ENCODE measurements around the gene HOXA10.

HOXA10 gene

GRCh38 chr7:27154901-27155815 lies 19.0 kb downstream of the HOXA10 start:
- DNase-seq (ENCODE audit: low read depth): no peak

DNA sequence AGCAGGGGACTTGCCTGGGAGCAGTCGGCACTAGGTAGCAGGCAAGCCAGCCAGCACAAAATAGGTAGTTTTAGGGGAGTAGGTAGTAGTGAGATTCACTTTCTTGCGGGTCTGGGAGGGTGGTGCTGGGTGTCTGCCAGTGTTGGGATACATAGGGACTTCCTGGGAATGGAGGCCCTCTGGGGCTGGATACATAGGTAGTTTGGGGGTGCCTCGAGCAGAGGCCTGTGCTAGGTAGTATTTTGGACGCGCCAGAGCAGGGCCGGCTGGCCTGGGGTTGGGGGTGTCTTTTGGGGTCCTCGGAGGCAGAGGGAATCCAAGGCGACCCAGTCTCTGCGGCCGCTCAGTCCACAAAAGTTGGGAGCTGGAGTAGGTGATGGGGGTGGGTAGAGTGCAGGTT lies 19.8 kb downstream of the HOXA10 start:
- no peak for DNase-seq (ENCODE audit: low read depth)

GRCh38 chr7:27153526-27153925 lies 20.6 kb downstream of the HOXA10 start:
- no peak for DNase-seq (ENCODE audit: low read depth)

DNA sequence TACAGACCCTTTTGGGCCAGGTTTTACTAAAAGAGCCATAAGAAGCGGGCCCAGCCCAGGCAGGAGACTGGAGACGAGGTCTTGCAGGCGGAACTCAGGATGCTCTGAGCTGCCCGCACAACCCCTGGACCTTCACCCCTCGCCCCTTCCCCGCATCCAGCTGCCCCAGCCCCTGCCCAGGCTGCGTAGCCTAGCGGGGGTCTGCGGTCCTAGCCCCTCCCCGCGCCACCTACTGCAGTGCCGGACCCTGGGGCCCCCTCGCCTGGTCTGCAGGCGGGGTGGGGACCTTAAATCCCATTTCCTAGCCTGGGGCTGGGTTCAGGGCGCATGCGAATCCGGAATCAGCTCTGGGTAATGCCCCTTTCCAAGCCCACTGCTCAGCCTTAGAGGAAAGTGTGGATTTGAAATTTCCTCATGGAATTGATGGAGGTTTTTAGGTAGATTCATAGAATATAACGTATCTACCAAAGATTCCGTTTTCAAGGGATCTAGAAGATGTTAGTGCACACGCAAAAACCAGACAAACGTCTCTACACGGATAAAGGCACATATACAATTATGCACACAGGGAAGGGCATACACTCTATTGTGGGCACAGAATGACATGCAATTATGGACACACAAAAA lies 21.2 kb downstream of the HOXA10 start:
- no peak for DNase-seq (ENCODE audit: low read depth)

- no peak for DNase-seq (ENCODE audit: low read depth)
Observed at GRCh38 chr7:27151931-27152815, 21.9 kb downstream of the HOXA10 start, which contains the start of gene HOXA3. Gene HOXA3 (minus strand): TSS chr7:27152583. CDS start chr7:27110640, 41,943 bp downstream.

GRCh38 chr7:27151341-27151930 lies 22.7 kb downstream of the HOXA10 start:
- DNase-seq (ENCODE audit: low read depth): no peak

DNA sequence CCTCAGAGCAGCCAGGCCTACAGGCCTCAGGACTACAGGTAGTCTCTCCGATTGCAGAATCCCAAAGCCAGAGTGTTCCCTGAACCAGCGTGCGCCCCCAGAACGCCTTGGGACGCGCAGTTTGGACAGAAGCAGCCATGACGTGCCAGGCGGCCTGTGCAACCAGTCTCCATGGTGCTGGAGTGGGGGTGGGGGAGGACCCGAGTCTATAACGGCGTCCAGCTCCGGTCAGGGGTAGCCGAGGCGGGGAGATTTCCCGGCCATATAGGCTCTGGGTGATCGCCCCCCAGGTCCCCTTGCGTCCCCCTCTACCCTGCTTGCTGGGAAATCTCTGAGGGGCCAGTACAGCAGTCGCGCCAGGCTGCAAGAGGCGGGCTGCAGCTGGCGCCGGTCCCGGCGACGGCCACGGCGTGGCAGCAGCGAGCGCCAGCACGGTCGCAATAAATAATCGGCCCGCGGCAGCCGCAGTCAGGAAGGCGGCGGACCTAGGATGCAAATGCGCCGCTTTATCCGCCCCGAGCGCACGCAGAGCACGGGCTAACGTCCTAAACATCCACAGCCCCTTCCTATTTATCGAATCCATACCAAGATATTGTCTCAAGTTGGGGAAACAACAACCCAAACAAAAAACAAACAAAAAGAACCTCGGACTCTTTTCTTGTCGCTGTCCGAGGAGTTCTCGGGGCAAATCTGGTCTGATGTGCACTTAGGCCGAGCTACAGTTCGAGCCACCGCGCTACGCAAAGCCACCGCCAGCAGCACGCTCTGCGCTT lies 23.4 kb downstream of the HOXA10 start:
- no peak for DNase-seq (ENCODE audit: low read depth)

DNA sequence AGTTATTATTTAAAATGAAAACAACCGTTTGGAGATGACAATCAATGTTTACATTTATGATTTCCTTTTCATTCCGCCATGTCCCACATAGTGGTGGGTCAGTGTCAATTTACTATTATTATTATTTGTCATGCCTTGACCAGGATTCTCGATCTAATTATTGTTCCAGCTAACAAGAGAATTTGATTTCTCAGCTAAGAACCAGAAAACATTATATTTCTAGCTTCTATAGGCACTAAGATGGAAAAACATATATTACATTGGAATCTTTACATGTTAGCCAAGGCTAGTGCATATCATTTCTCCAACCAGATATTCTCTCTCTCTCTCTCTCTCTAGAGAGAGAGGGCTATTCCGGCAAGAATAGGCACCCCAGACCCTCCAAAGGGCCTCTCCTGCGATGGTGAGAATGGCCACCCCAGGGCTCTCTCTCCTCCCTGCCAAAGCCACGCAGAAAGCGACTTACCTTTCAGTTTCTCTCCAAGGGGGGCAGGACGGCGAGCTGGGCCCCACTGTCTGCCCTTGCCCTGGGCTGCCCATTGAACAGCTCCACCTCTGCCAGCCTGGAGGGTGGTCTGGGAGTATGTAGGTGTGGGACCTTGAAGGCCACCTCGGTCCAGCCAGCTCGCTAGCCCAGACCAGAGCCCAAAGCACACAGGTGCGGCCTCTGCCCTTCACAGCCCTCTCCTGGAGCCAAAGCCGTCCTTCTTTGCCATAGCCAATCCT lies 24.1 kb downstream of the HOXA10 start:
- DNase-seq (ENCODE audit: low read depth): no peak

GRCh38 chr7:27148756-27149641 lies 25.1 kb downstream of the HOXA10 start:
- no peak for DNase-seq (ENCODE audit: low read depth)

DNA sequence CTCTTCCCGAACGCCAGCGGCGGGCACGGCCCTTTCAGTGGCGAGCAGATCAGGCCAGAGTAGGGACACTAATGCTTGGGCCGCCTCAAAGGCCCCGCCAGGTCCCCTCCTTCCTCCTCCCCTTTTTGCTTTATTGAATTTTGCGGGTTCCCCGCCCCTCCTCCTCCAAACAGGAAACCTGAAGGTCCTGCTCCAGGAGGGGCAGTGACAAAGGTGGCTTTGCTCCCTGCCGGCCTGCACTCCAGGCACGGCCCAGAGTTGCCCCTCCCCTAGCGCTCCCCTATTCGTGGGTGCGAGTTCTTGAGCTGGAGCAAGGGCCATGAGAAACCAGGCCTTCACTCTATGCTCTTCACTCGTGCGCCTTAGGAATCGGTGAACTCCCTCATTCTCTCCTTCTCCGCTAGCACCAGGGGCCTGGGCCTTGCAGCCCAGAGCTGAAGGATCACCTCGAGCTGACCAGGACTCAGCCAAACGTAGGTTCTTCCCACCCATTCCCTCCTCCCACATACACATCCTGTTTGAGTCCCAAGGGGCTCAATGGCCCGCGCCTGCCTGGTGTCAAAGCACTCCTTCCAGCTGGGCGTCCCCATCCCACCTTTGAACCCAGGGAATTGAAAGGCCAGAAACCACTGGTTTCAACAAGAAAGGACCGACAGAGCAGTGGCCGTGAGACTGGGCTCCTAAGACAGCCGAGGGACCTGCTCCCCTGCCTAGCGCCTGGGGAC lies 25.9 kb downstream of the HOXA10 start:
- no peak for DNase-seq (ENCODE audit: low read depth)

DNA sequence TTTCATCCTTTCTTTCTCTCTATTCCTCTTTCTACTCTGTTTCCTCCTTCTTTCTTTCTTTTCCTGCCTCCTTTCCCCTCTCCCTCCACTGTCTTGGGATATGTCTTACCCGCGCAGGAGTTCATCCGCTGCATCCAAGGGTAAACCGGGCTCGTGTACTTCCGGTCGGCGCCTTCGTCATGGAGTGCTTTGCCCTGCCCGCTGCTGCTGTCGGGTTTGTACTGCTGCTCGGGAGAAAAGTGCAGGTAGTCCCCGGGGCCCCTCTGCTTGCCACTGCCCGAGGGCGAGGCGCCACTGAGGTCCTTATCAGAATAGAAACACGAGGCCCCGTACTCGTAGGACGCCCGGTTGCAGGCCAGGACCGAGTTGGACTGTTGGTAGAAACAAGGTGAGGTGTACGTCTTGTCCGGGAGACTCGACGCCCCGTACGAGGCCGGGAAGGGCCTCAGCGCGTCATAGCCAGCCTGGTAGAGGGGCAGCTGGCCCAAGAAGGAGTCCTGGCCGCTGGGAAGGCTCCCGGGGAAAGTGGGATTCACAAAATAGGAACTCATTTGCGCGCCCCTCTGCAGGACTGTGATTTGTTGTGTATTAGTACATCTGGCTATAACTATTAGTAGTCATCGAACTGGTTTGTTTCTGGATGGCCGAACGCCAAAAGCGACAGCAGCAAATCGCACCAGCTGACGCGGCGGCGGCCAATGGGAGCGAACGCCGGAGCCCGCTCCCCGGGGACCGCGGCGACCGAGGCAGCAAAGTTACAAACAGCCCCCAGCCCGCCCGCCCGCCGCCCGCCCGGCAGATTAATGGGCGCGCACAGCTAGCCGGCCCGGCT lies 26.7 kb downstream of the HOXA10 start, which contains the start of gene HOXA6:
Gene HOXA6 (minus strand): TSS at position 576 of the 832 bp plus-strand sequence. CDS start 25 bp downstream, at position 551.
- DNase-seq (ENCODE audit: low read depth): no peak

GRCh38 chr7:27146491-27147198 lies 27.5 kb downstream of the HOXA10 start:
- DNase-seq (ENCODE audit: low read depth): no peak

- no peak for DNase-seq (ENCODE audit: low read depth)
Observed at GRCh38 chr7:27145914-27146412, 28.2 kb downstream of the HOXA10 start.

GRCh38 chr7:27145165-27145913 lies 28.8 kb downstream of the HOXA10 start:
- DNase-seq (ENCODE audit: low read depth): no peak

GRCh38 chr7:27144781-27145164 lies 29.3 kb downstream of the HOXA10 start:
- DNase-seq (ENCODE audit: low read depth): no peak

Data from non-pigmented ciliary epithelial cell (primary cell).